GM12873 (cell line): ENCODE results near the gene LITAFD.

Experiments used
- CTCF ChIP-seq: IDR thresholded peaks from 2 replicates; pipeline ENCODE4 v1.5.1; 2012; ENCODE audit warnings: low read depth, mild to moderate bottlenecking, moderate library complexity, low read length, control low read depth; ENCODE audit not compliant: insufficient read depth; ENCODE audit errors: missing control alignments

The LITAFD gene

DNA sequence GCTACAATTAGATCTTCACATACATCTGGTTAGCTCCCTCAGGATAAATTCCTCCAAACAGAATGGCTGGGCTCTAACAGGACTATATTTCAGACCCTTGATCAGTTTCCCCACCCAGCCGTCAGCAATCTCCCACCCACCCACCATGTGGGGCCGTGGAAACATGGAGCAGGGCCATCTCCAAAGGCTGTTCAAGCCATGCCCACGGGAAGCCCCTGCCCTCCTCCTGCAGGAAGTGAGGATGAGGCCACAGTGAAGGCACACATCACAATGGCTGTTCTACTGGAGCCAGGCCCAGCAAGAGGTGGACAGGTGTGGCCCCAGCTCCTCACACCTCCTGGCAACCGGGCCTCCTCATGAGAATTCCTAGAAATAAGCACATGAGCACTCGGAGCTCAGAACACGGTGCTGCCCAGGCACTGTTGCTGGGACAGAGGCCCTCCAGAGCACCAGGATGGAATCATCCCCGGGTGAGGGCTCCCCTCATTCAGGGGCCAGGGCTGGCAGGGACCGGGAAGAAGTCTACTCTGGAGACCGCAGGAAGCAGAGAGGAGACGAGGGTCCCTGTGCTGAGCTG is at the start of gene LITAFD:
Gene LITAFD (plus strand): TSS at position 311 of the 577 bp plus-strand sequence. CDS start 2,005 bp downstream, outside the sequence.
- TF ChIP-seq CTCF, result no peak

- TF ChIP-seq CTCF, result no peak
Measured at GRCh38 chr16:8832717-8833105, 49.4 kb upstream of the LITAFD start.

- no peak for TF ChIP-seq CTCF
Measured at GRCh38 chr16:8845699-8846298, 36.4 kb upstream of the LITAFD start.

GRCh38 chr16:8846401-8846932 is 35.7 kb upstream of the LITAFD start:
- no peak for TF ChIP-seq CTCF

DNA sequence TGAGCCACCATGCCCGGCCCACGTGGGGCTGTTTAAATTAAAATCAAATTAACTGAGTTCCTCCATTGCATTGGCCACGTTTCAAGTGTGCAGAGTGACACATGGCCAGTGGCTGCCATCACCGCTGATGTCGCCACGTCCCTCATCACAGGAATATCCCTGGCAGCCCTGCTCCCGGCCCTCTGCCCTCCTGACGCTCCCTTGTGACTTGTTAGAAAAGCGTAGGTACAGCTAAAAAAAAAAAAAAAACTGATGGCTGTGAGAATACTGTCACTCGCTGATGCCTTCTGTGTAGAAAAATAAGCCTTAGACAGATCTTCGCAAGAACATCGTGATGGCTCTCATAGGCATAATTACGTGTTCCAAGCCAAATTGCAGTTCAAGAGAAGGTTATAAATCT is 35.0 kb upstream of the LITAFD start:
- no peak for TF ChIP-seq CTCF

DNA sequence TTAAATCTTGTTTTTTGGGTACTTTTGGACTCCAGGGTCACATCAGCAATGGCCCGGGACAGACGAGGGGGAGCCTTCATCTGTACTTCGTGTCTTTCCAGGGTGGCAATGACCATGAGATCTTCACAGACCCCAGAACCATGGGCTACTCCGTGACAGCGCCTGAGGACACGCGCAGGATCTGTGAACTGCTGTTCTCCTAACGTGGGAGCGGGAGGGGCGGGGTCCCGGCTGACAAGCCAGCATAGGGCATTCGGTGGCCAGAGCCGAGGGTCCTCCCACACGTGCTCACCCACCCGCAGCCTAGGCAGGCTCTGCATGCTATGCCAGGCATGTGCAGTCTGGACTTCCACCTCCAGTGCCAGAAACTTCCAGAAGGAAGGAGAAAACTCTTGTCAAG is 34.5 kb upstream of the LITAFD start:
- TF ChIP-seq CTCF, result no peak

GRCh38 chr16:8848231-8848938 is 33.8 kb upstream of the LITAFD start:
- no peak for TF ChIP-seq CTCF
